GM12878 (cell line): Measurements from ENCODE around the gene GSAP. TPM values are rescaled to one million over a fixed set of nuclear protein-coding genes. Genes with fewer than 3 reads are reported as not detected.

Experiments
- ATAC-seq: fragments of 200-7000 bp; cut with Tn5 transposase; 3 replicates; pipeline ENCODE4 v1.9.1; 2020; ENCODE audit warnings: mild to moderate bottlenecking, moderate library complexity
- BruUV-seq: library from RNA; stranded (reverse); fragments of 400-500 nt; replicated peaks from 2 replicates; lab custom pipeline; 2021; lab: Mats Ljungman, UMichigan
- CTCF ChIA-PET: fragments of 300-600 bp; sonication (Branson Sonifier 250); formaldehyde crosslinking; extraction: SDS; loops from one replicate; lab custom pipeline; 2021; ENCODE audit warnings: inconsistent platforms; lab: Yijun Ruan, JAX
- POLR2A ChIA-PET: fragments of 350-600 bp; formaldehyde crosslinking; extraction: SDS; loops from one replicate; lab custom pipeline; 2021; ENCODE audit warnings: inconsistent platforms; lab: Charles Lee
- RAD21 ChIA-PET: fragments of 300-600 bp; sonication (Branson Sonifier 250); formaldehyde crosslinking; loops from one replicate; lab custom pipeline; 2023; ENCODE audit warnings: antibody characterized with exemption; ENCODE audit not compliant: unreplicated experiment; lab: Charles Lee
- SMC1A ChIA-PET: fragments of 300-600 bp; sonication (Branson Sonifier 250); formaldehyde crosslinking; loops from one replicate; lab custom pipeline; 2023; ENCODE audit not compliant: unreplicated experiment, uncharacterized antibody; lab: Charles Lee
- DNase-seq: peaks from one replicate; pipeline ENCODE4 v3.0.0-alpha.2; 2011; ENCODE audit warnings: low read depth, low spot score
- FAIRE-seq: peaks from 3 replicates; lab custom pipeline; 2011; peaks lifted over from hg19 to GRCh38; lab: Jason Lieb, UNC
- H2AFZ ChIP-seq: 2 replicates; pipeline ENCODE4 v1.6.0; 2011; ENCODE audit warnings: low read depth, low read length, control low read depth; ENCODE audit not compliant: control insufficient read depth
- H3K27ac ChIP-seq: 2 replicates; pipeline ENCODE4 v1.5.1; 2011; ENCODE audit warnings: control low read depth; ENCODE audit not compliant: control insufficient read depth, insufficient read depth
- H3K27me3 ChIP-seq, 2 experiments: replicated peaks in 1 of 2; 2 replicates each; pipeline versions ENCODE4 v1.6.0 to v1.6.1; 2011; ENCODE audit warnings: low read length in 1 of 2; ENCODE audit not compliant: control insufficient read depth in 2 of 2, insufficient read depth in 2 of 2
- H3K36me3 ChIP-seq, 2 experiments: 2 replicates each; pipeline ENCODE4 v1.5.1; 2011; ENCODE audit warnings: low read length in 1 of 2; ENCODE audit not compliant: control insufficient read depth in 2 of 2, insufficient read depth in 2 of 2
- H3K4me1 ChIP-seq: 2 replicates; pipeline ENCODE4 v1.6.1; 2011; ENCODE audit warnings: mild to moderate bottlenecking, low read length, moderate library complexity, mixed read lengths; ENCODE audit not compliant: control insufficient read depth, insufficient read depth
- H3K4me2 ChIP-seq: 2 replicates; pipeline ENCODE4 v1.6.0; 2011; ENCODE audit warnings: control low read depth; ENCODE audit not compliant: control insufficient read depth, insufficient read depth
- H3K4me3 ChIP-seq: fragments of 200-600 bp; sonication (generic); 2 replicates; pipeline ENCODE4 v1.5.1; 2016
- H3K79me2 ChIP-seq: 2 replicates; pipeline ENCODE4 v1.6.0; 2011; ENCODE audit warnings: low read length; ENCODE audit not compliant: control insufficient read depth, insufficient read depth
- H3K9ac ChIP-seq: 2 replicates; pipeline ENCODE4 v1.8.0; 2011; ENCODE audit warnings: low read length, control low read depth, mixed read lengths; ENCODE audit not compliant: control insufficient read depth, insufficient read depth
- H3K9me3 ChIP-seq: replicated peaks from 3 replicates; pipeline ENCODE4 v1.5.1; 2011; ENCODE audit warnings: mild to moderate bottlenecking, low read length; ENCODE audit not compliant: control insufficient read depth, insufficient read depth
- H4K20me1 ChIP-seq: 2 replicates; pipeline ENCODE4 v1.6.0; 2011; ENCODE audit not compliant: control insufficient read depth, insufficient read depth
- ATF7 ChIP-seq: fragments of 450-650 bp; IDR thresholded peaks from 2 replicates; pipeline ENCODE4 v1.6.1; 2016; ENCODE audit warnings: low read depth, mild to moderate bottlenecking
- CBX5 ChIP-seq: sonication (generic); IDR thresholded peaks from 2 replicates; pipeline ENCODE4 v1.6.1; 2016; ENCODE audit warnings: low read depth, moderate library complexity, mild to moderate bottlenecking, inconsistent platforms
- CEBPB ChIP-seq, 2 experiments: fragments of 150-350 bp in 1 of 2; IDR thresholded peaks; 2 replicates each; pipeline ENCODE4 v1.6.1; 2012 to 2014; ENCODE audit warnings: low read depth in 2 of 2, low read length in 2 of 2, borderline replicate concordance in 1 of 2, inconsistent platforms in 1 of 2
- CREB1 ChIP-seq: IDR thresholded peaks from 2 replicates; pipeline ENCODE4 v1.6.1; 2012; ENCODE audit warnings: low read depth, mild to moderate bottlenecking, inconsistent platforms
- CREM ChIP-seq: IDR thresholded peaks from 2 replicates; pipeline ENCODE4 v1.6.1; 2014; ENCODE audit warnings: antibody characterized with exemption, low read depth
- EED ChIP-seq: sonication (generic); IDR thresholded peaks from 2 replicates; pipeline ENCODE4 v1.6.1; 2016; ENCODE audit warnings: antibody characterized with exemption, low read depth
- HCFC1 ChIP-seq: fragments of 150-350 bp; IDR thresholded peaks from 2 replicates; pipeline ENCODE4 v1.6.1; 2014; ENCODE audit warnings: low read length
- NBN ChIP-seq: fragments of 450-650 bp; IDR thresholded peaks from 2 replicates; pipeline ENCODE4 v1.6.1; 2016
- NFXL1 ChIP-seq: fragments of 450-650 bp; IDR thresholded peaks from 2 replicates; pipeline ENCODE4 v1.6.1; 2017; ENCODE audit warnings: antibody characterized with exemption, mild to moderate bottlenecking, borderline replicate concordance
- NFYA ChIP-seq: IDR thresholded peaks from 2 replicates; pipeline ENCODE4 v1.6.1; 2011; ENCODE audit warnings: low read depth, mild to moderate bottlenecking, low read length, improper control_type of control experiment, borderline replicate concordance
- PAX5 ChIP-seq: IDR thresholded peaks from 2 replicates; pipeline ENCODE4 v1.6.1; 2011; ENCODE audit warnings: low read depth, low read length, borderline replicate concordance
- POLR2AphosphoS2 ChIP-seq: IDR thresholded peaks from 2 replicates; pipeline ENCODE4 v1.6.1; 2011; ENCODE audit warnings: low read depth, mild to moderate bottlenecking, low read length, improper control_type of control experiment, moderate library complexity
- TCF12 ChIP-seq: IDR thresholded peaks from 2 replicates; pipeline ENCODE4 v1.6.1; 2011; ENCODE audit warnings: low read depth, mild to moderate bottlenecking, low read length
- ZNF217 ChIP-seq: fragments of 450-650 bp; IDR thresholded peaks from 2 replicates; pipeline ENCODE4 v1.6.1; 2017; ENCODE audit warnings: antibody characterized with exemption, mild to moderate bottlenecking
- in situ Hi-C: fragments of 300-500 bp; cut with MboI; formaldehyde crosslinking; loops from 9 replicates; pipeline ENCODE4 v1.14.3; 2018; ENCODE audit warnings: mixed read lengths
- intact Hi-C: fragments of 100-400 bp; cut with micrococcal nuclease; formaldehyde crosslinking; loops from one replicate; pipeline ENCODE4 v1.14.2; 2022; ENCODE audit not compliant: unreplicated experiment
- polyA plus RNA-seq, 11 experiments: library from polyadenylated mRNA; depleted of rRNA in 4 of 11; unstranded in 6 of 11; stranded (reverse) in 5 of 11; fragments of >200 nt; fragmentation: Nextera tagmentation in 4 of 11; fragmentation: Illumina TruSeq in 1 of 11; extraction: Ambion mirVana in 4 of 11; extraction: Trizol in 1 of 11; gene quantifications; 1 replicate in 1 of 11; 2 replicates in 10 of 11; pipeline versions ENCODE4 v1.2.1 to v1.2.3, GENCODE V29; 2011 to 2016; ENCODE audit warnings: inconsistent platforms in 2 of 11, missing spikeins in 2 of 11, low read depth in 1 of 11
- total RNA-seq, 4 experiments: library from RNA; depleted of rRNA in 3 of 4; stranded (reverse); fragments of >200 nt in 3 of 4; fragmentation: Illumina TruSeq in 1 of 4; extraction: Trizol in 1 of 4; gene quantifications; 2 replicates each; pipeline versions ENCODE4 v1.2.1 to v1.2.3, GENCODE V29; 2013 to 2021
- TF ChIP-seq, protein P1 (sequence below): IDR thresholded peaks from 2 replicates; pipeline ENCODE4 v1.6.1; 2012; ENCODE audit warnings: low read length, inconsistent platforms
- TF ChIP-seq, protein P2 (sequence below): fragments of 450-650 bp; IDR thresholded peaks from 2 replicates; pipeline ENCODE4 v1.6.1; 2018; ENCODE audit warnings: mild to moderate bottlenecking, low read depth, moderate library complexity; ENCODE audit not compliant: partially characterized antibody
- TF ChIP-seq, protein P3 (sequence below): fragments of 450-650 bp; IDR thresholded peaks from 2 replicates; pipeline ENCODE4 v1.6.1; 2017; ENCODE audit warnings: low read depth, mild to moderate bottlenecking, moderate library complexity

The GSAP gene
- total and polyA plus RNA-seq, 10 of the 15 experiments (the other 5 are each of a cell fraction or from before 2014, with no cell fraction given): 6.6 to 38.1 (median 21.8) TPM

DNA sequence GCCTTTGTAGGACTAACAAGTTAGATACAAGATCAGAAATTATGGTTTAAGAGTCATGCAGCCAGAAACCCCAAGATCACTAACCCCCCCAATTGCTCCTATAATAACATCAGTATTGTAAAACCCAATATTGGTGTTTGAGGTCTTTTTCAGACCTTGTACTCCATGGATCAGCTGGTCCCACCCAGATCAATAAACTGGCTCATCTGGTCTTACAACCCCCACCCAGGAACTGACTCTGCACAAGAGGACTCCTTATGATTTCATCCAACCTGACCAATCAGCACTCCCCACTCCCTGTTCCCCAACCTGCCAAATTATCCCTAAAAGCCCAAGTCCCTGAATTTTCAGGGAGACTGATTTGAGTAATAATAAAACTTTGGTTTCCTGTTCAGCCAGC, 6.4 kb upstream of the GSAP start:
- no peak overlapping the region for H3K4me2 ChIP-seq
- CTCF ChIA-PET: no interaction called here

More for the DNA sequence above, 6.4 kb upstream of the GSAP start:
- no peaks in the 10 kb centered on the region for H4K20me1 ChIP-seq
- ChIA-PET RAD21 (no interaction called here), SMC1A (interaction anchor here (1.1 to 6.7 kb wide), 3 partner anchors 7 to 25 kb away, joined by 3 to 68 read pairs (median 3); partner anchors contain the start of gene GSAP), POLR2A (interaction anchor here (0.8 kb wide), 1 partner anchor 20 kb away, joined by 3 read pairs; no protein-coding TSS in a partner anchor)
- no peak for DNase-seq
- H3K36me3 ChIP-seq: no peaks in the 10 kb centered on the region
- BruUV-seq: no TSS peak
- no peaks in the 10 kb centered on the region for H3K79me2 ChIP-seq
- H2AFZ ChIP-seq: no peak overlapping the region
- no peak overlapping the region for H3K27ac ChIP-seq
- no peaks in the 10 kb centered on the region for H3K27me3 ChIP-seq
- intact Hi-C loops: no loop called here
- H3K9me3 ChIP-seq: no peaks in the 10 kb centered on the region
- H3K4me3 ChIP-seq: no peak overlapping the region
- no peak overlapping the region for H3K9ac ChIP-seq
- no peak for TF ChIP-seq ZNF217
- no peak for TF ChIP-seq TCF12
- no peak for TF ChIP-seq CREB1
- no peak for TF ChIP-seq CBX5
- TF ChIP-seq NFYA: no peak
- TF ChIP-seq HCFC1: no peak
- TF ChIP-seq EED: no peak
- no peak for TF ChIP-seq CEBPB (IDR thresholded peaks at IDR 0.05; ENCODE audit: borderline replicate concordance in 1 of 2, low read depth in 2 of 2, low read length in 2 of 2)
- no peak for TF ChIP-seq POLR2AphosphoS2
- TF ChIP-seq PAX5: no peak
- no peak for TF ChIP-seq NFXL1
- TF ChIP-seq, protein P1, sequence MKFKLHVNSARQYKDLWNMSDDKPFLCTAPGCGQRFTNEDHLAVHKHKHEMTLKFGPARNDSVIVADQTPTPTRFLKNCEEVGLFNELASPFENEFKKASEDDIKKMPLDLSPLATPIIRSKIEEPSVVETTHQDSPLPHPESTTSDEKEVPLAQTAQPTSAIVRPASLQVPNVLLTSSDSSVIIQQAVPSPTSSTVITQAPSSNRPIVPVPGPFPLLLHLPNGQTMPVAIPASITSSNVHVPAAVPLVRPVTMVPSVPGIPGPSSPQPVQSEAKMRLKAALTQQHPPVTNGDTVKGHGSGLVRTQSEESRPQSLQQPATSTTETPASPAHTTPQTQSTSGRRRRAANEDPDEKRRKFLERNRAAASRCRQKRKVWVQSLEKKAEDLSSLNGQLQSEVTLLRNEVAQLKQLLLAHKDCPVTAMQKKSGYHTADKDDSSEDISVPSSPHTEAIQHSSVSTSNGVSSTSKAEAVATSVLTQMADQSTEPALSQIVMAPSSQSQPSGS: no peak
- no peak for TF ChIP-seq CREM
- TF ChIP-seq, protein P2, sequence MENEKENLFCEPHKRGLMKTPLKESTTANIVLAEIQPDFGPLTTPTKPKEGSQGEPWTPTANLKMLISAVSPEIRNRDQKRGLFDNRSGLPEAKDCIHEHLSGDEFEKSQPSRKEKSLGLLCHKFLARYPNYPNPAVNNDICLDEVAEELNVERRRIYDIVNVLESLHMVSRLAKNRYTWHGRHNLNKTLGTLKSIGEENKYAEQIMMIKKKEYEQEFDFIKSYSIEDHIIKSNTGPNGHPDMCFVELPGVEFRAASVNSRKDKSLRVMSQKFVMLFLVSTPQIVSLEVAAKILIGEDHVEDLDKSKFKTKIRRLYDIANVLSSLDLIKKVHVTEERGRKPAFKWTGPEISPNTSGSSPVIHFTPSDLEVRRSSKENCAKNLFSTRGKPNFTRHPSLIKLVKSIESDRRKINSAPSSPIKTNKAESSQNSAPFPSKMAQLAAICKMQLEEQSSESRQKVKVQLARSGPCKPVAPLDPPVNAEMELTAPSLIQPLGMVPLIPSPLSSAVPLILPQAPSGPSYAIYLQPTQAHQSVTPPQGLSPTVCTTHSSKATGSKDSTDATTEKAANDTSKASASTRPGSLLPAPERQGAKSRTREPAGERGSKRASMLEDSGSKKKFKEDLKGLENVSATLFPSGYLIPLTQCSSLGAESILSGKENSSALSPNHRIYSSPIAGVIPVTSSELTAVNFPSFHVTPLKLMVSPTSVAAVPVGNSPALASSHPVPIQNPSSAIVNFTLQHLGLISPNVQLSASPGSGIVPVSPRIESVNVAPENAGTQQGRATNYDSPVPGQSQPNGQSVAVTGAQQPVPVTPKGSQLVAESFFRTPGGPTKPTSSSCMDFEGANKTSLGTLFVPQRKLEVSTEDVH: no peak
- no peak for TF ChIP-seq NBN
- TF ChIP-seq ATF7: no peak
- TF ChIP-seq, protein P3, sequence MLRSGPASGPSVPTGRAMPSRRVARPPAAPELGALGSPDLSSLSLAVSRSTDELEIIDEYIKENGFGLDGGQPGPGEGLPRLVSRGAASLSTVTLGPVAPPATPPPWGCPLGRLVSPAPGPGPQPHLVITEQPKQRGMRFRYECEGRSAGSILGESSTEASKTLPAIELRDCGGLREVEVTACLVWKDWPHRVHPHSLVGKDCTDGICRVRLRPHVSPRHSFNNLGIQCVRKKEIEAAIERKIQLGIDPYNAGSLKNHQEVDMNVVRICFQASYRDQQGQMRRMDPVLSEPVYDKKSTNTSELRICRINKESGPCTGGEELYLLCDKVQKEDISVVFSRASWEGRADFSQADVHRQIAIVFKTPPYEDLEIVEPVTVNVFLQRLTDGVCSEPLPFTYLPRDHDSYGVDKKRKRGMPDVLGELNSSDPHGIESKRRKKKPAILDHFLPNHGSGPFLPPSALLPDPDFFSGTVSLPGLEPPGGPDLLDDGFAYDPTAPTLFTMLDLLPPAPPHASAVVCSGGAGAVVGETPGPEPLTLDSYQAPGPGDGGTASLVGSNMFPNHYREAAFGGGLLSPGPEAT: no peak
- in situ Hi-C loops: no loop called here
- FAIRE-seq: no peak
- ATAC-seq: no peak
- peaks cover 13% of the 10 kb centered on the region for H3K4me1 ChIP-seq
